HG03159 (cell line): ENCODE data around the gene UBE3B.

Experiments
- ATAC-seq: cut with Tn5 transposase; IDR thresholded peaks from one replicate; pipeline ENCODE4 v1.9.1; 2021; ENCODE audit warnings: mild to moderate bottlenecking, moderate library complexity; ENCODE audit not compliant: unreplicated experiment

Gene UBE3B

GRCh38 chr12:109525279-109525585 is 47.8 kb downstream of the UBE3B start:
- no peak for ATAC-seq

GRCh38 chr12:109527489-109528123 is 50.2 kb downstream of the UBE3B start:
- ATAC-seq = no peak

GRCh38 chr12:109529691-109530640 is 52.5 kb downstream of the UBE3B start:
- ATAC-seq = no peak

- no peak for ATAC-seq
Observed at GRCh38 chr12:109531411-109531810, 54.0 kb downstream of the UBE3B start.

- ATAC-seq = no peak
Observed at GRCh38 chr12:109532721-109533486, 55.5 kb downstream of the UBE3B start.

- ATAC-seq = no peak
Observed at GRCh38 chr12:109533487-109533740, 56.0 kb downstream of the UBE3B start.

GRCh38 chr12:109534456-109534855 is 57.0 kb downstream of the UBE3B start:
- no peak for ATAC-seq

GRCh38 chr12:109535231-109535862 is 57.9 kb downstream of the UBE3B start:
- ATAC-seq = no peak

GRCh38 chr12:109535863-109536250 is 58.4 kb downstream of the UBE3B start:
- ATAC-seq = no peak

GRCh38 chr12:109537136-109537535 is 59.7 kb downstream of the UBE3B start:
- ATAC-seq = no peak

GRCh38 chr12:109538191-109538863 is 60.9 kb downstream of the UBE3B start:
- no peak for ATAC-seq

GRCh38 chr12:109539508-109539907 is 62.1 kb downstream of the UBE3B start:
- ATAC-seq = no peak

GRCh38 chr12:109540526-109541412 is 63.3 kb downstream of the UBE3B start:
- ATAC-seq = no peak

- ATAC-seq = no peak
Observed at GRCh38 chr12:109541413-109541726, 63.9 kb downstream of the UBE3B start.

GRCh38 chr12:109542014-109542413 is 64.6 kb downstream of the UBE3B start:
- ATAC-seq = no peak

GRCh38 chr12:109542876-109543275 is 65.4 kb downstream of the UBE3B start:
- no peak for ATAC-seq

GRCh38 chr12:109544955-109545531 is 67.6 kb downstream of the UBE3B start:
- ATAC-seq = no peak

- ATAC-seq = no peak
Observed at GRCh38 chr12:109545826-109546225, 68.4 kb downstream of the UBE3B start.

- no peak for ATAC-seq
Observed at GRCh38 chr12:109547286-109547685, 69.9 kb downstream of the UBE3B start.

GRCh38 chr12:109548258-109548657 is 70.8 kb downstream of the UBE3B start:
- no peak for ATAC-seq
